ENCODE data around the gene PIK3C3. TPM values are rescaled to one million over a fixed set of nuclear protein-coding genes. Genes with fewer than 3 reads are reported as not detected.
"Not testable (repeated sequence)": the region's sequence is repeated elsewhere in the genome, so short reads cannot be mapped to it uniquely, and the experiment has no call there.

The PIK3C3 gene
- total RNA-seq, 4 donors from 2014 or later = 34.3 to 66.5 (median 38.0) TPM

- DNase-seq (ENCODE audit: low spot score) = no peak
- ATAC-seq (ENCODE audit: low FRiP score) = no peak
- TF ChIP-seq CTCF (IDR thresholded peaks at IDR 0.05) = no peak
Measured at GRCh38 chr18:42041793-42042192, 86.8 kb downstream of the PIK3C3 start.

- ATAC-seq (ENCODE audit: low FRiP score) = no peak
- no peak for TF ChIP-seq CTCF (IDR thresholded peaks at IDR 0.05)
- DNase-seq (ENCODE audit: low spot score) = no peak
Measured at GRCh38 chr18:42045346-42045745, 90.3 kb downstream of the PIK3C3 start.

GRCh38 chr18:42047721-42048120, 92.7 kb downstream of the PIK3C3 start:
- DNase-seq (ENCODE audit: low spot score) = no peak
- no peak for TF ChIP-seq CTCF (IDR thresholded peaks at IDR 0.05)
- ATAC-seq (ENCODE audit: low FRiP score) = no peak

- no peak for TF ChIP-seq CTCF (IDR thresholded peaks at IDR 0.05)
- no peak for DNase-seq (ENCODE audit: low spot score)
- peak; percentile 84 for ATAC-seq (ENCODE audit: low FRiP score)
Measured at GRCh38 chr18:42048158-42048557, 93.1 kb downstream of the PIK3C3 start.

- not testable (repeated sequence) for ATAC-seq (ENCODE audit: low FRiP score); DNase-seq (ENCODE audit: low spot score)
Measured at GRCh38 chr18:42049536-42049935, 94.5 kb downstream of the PIK3C3 start.

GRCh38 chr18:42051411-42051810, 96.4 kb downstream of the PIK3C3 start:
- DNase-seq (ENCODE audit: low spot score) (no peak), ATAC-seq (ENCODE audit: low FRiP score) (no peak)
- TF ChIP-seq CTCF (IDR thresholded peaks at IDR 0.05) = no peak

GRCh38 chr18:42052122-42052708, 97.2 kb downstream of the PIK3C3 start:
- DNase-seq (ENCODE audit: low spot score) (no peak), ATAC-seq (ENCODE audit: low FRiP score) (no peak)
- no peak for TF ChIP-seq CTCF (IDR thresholded peaks at IDR 0.05)

Measured in omental fat pad (tissue), 4 donors.